OCI-LY3 (cell line): ENCODE results near the gene GLRA3.

Experiments used
- H2AFZ ChIP-seq: fragments of 200-600, 300-600 bp; shearing (Covaris generic); 2 replicates; pipeline ENCODE4 v1.6.0; 2014; ENCODE audit warnings: antibody characterized with exemption, low read depth, low read length
- H3K27ac ChIP-seq: fragments of 200-600, 300-600 bp; sonication (generic); 2 replicates; pipeline ENCODE4 v1.5.1; 2014; ENCODE audit warnings: mild to moderate bottlenecking, low read length, moderate library complexity, mixed read lengths
- H3K27me3 ChIP-seq: fragments of 200-600, 300-600 bp; sonication (generic); 2 replicates; pipeline ENCODE4 v1.6.1; 2014; ENCODE audit warnings: low read depth, low read length, mixed read lengths
- H3K36me3 ChIP-seq: fragments of 200-600, 300-600 bp; sonication (generic); replicated peaks from 2 replicates; pipeline ENCODE3; 2014; ENCODE audit warnings: low read depth, low read length, mixed read lengths
- H3K4me1 ChIP-seq: fragments of 300-600, 200-600 bp; sonication (generic); 2 replicates; pipeline ENCODE4 v1.6.1; 2014; ENCODE audit warnings: low read length, mixed read lengths
- H3K4me2 ChIP-seq: fragments of 200-600, 300-600 bp; sonication (generic); 2 replicates; pipeline ENCODE4 v1.6.1; 2014; ENCODE audit warnings: low read length, mixed read lengths
- H3K4me3 ChIP-seq: fragments of 300-600, 200-600 bp; sonication (generic); 2 replicates; pipeline ENCODE4 v1.5.1; 2014; ENCODE audit warnings: antibody characterized with exemption, mild to moderate bottlenecking, low read length, moderate library complexity
- H3K79me2 ChIP-seq: fragments of 300-600, 200-600 bp; shearing (Covaris generic); 2 replicates; pipeline ENCODE4 v1.6.1; 2014; ENCODE audit warnings: mild to moderate bottlenecking, low read length, mixed read lengths
- H3K9ac ChIP-seq: fragments of 300-600, 200-600 bp; shearing (Covaris generic); 2 replicates; pipeline ENCODE4 v1.6.0; 2014; ENCODE audit warnings: mild to moderate bottlenecking, low read length, moderate library complexity
- H3K9me3 ChIP-seq: fragments of 200-600, 300-600 bp; shearing (Covaris generic); 2 replicates; pipeline ENCODE4 v1.6.1; 2014; ENCODE audit warnings: low read length, mixed read lengths; ENCODE audit not compliant: insufficient read depth
- H4K20me1 ChIP-seq: fragments of 200-600, 300-600 bp; sonication (generic); 2 replicates; pipeline ENCODE4 v1.6.1; 2016; ENCODE audit warnings: low read length, mixed read lengths; ENCODE audit not compliant: insufficient read depth
- EZH2phosphoT487 ChIP-seq: fragments of 200-600 bp; shearing (Covaris generic); IDR thresholded peaks from 2 replicates; pipeline ENCODE4 v1.6.1; 2018; ENCODE audit warnings: antibody characterized with exemption, mixed run types, low read depth
- TF ChIP-seq, protein P1 (sequence below): fragments of 200-600, 300-600 bp; sonication (generic); IDR thresholded peaks from 2 replicates; pipeline ENCODE4 v1.5.1; 2014; ENCODE audit warnings: antibody characterized with exemption, low read length, low read depth

Gene GLRA3

DNA sequence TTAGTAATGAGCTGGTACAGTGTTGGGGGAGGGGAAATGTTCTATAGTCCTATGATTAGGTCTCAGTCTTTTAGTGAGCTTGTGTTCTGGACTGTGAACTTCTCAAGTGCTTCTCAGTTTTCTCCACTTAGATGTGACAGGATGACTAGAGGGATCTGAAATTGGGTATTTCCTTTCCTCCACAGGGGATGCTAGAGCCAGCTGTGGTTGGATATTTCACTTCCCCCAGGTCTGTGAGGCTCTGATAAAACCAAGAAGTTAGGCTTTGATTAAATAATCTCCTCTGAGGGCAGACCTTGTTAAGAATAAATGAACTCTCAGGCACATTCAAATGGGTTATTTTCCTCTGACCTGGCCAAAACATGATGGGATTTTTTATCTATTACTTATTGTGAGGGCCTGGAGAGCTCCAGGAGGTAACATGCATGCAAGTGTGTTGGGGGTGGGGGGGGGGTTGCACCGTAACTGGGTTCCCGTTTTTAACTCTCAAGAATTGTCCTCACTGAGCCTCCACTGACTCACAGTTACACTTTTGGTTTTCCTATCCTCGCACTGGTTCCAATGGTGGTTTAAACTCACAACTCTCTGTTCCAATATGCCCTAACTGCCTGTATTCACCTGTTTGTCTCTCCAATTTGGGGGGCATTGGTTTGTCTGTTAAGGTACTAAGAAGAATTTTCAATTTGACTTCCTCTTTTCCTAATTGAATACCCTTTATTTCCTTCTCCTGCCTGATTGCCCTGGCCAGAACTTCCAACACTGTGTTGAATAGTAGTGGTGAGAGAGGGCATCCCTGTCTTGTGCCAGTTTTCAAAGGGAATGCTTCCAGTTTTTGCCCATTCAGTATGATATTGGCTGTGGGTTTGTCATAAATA, 28.1 kb upstream of the GLRA3 start:
- Histone ChIP-seq H3K4me2 (no peak overlapping the region), H2AFZ (no peak overlapping the region), H3K79me2 (no peaks in the 10 kb centered on the region), H3K9ac (no peak overlapping the region), H4K20me1 (no peaks in the 10 kb centered on the region), H3K27me3 (no peaks in the 10 kb centered on the region), H3K27ac (no peak overlapping the region), H3K4me3 (no peak overlapping the region), H3K36me3 (no peaks in the 10 kb centered on the region), H3K4me1 (peaks cover 20% of the 10 kb centered on the region), H3K9me3 (no peaks in the 10 kb centered on the region; the same call in 1 of the 2 replicates)
- no peak for TF ChIP-seq EZH2phosphoT487

DNA sequence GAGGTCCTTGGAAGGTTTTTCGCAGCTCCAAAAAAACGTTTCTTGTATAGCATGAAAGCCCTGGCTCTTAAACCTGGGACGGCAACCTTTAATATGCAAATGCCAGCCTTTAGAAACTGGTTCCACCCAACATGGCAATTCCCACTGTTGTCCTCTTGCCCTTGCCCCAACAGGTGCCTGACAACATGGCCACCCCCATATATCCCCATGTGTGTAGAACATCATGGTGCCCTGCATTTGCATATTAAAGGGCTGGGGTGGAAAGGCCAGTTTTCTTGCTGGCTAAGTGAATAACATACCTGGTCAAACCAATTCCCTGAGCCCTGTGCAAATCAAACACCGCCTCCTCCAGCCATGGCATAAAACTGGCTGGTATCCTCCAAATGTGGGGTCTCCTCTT, 26.0 kb upstream of the GLRA3 start:
- no peak overlapping the region for H3K27ac ChIP-seq
- H3K9me3 ChIP-seq, result no peaks in the 10 kb centered on the region
- TF ChIP-seq, protein P1, sequence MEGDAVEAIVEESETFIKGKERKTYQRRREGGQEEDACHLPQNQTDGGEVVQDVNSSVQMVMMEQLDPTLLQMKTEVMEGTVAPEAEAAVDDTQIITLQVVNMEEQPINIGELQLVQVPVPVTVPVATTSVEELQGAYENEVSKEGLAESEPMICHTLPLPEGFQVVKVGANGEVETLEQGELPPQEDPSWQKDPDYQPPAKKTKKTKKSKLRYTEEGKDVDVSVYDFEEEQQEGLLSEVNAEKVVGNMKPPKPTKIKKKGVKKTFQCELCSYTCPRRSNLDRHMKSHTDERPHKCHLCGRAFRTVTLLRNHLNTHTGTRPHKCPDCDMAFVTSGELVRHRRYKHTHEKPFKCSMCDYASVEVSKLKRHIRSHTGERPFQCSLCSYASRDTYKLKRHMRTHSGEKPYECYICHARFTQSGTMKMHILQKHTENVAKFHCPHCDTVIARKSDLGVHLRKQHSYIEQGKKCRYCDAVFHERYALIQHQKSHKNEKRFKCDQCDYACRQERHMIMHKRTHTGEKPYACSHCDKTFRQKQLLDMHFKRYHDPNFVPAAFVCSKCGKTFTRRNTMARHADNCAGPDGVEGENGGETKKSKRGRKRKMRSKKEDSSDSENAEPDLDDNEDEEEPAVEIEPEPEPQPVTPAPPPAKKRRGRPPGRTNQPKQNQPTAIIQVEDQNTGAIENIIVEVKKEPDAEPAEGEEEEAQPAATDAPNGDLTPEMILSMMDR, result no peak
- no peak for TF ChIP-seq EZH2phosphoT487
- H3K79me2 ChIP-seq, result no peaks in the 10 kb centered on the region
- no peak overlapping the region for H3K9ac ChIP-seq
- no peak overlapping the region for H3K4me2 ChIP-seq
- no peak overlapping the region for H2AFZ ChIP-seq
- no peaks in the 10 kb centered on the region for H3K27me3 ChIP-seq
- no peaks in the 10 kb centered on the region for H4K20me1 ChIP-seq
- H3K4me3 ChIP-seq, result no peak overlapping the region
- H3K4me1 ChIP-seq, result peaks cover 13% of the 10 kb centered on the region
- H3K36me3 ChIP-seq, result no peaks in the 10 kb centered on the region

DNA sequence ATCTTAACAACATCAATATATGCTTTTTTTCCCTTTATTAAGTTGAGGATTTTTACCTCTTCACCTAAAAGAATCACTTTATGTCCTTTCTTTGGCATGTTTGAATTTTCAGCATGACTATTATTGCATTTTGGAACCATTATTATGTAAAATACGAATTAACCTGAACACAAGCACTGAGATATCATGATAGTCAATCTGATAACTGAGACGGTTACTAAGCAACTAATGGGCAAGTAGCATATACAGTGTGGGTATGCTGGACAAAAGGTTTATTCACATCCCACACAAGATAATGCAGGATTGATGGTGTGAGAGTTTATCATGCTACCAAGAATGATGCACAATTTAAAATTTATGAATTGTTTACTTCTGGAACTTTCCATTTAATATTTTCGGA, 24.6 kb upstream of the GLRA3 start:
- peaks cover 8% of the 10 kb centered on the region for H3K4me1 ChIP-seq
- no peaks in the 10 kb centered on the region for H3K27me3 ChIP-seq
- TF ChIP-seq, protein P1, result no peak
- no peak for TF ChIP-seq EZH2phosphoT487
- H3K79me2 ChIP-seq, result no peaks in the 10 kb centered on the region
- no peak overlapping the region for H3K9ac ChIP-seq
- no peak overlapping the region for H3K4me3 ChIP-seq
- H3K27ac ChIP-seq, result no peak overlapping the region
- H3K4me2 ChIP-seq, result no peak overlapping the region
- no peaks in the 10 kb centered on the region for H4K20me1 ChIP-seq
- no peaks in the 10 kb centered on the region for H3K9me3 ChIP-seq
- H2AFZ ChIP-seq, result no peak overlapping the region
- H3K36me3 ChIP-seq, result no peaks in the 10 kb centered on the region

DNA sequence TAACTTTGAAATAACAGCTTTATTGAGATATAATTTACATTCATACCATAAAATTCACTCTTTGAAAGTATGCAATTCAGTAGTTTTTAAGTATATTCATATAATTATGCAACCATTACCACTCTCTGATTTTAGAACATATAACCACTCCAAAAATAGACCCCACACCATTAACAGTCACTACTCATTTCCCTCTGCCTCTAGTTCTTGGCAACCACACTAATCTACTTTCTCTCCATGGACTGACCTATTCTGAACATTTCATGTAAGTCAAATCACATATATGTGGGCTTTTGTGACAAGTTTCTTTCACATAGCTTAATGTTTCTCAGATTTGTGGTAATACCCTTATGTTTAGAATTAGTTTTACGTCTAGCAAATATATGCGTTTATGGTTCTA, 19.5 kb upstream of the GLRA3 start:
- H3K27ac ChIP-seq, result no peak overlapping the region
- H3K4me3 ChIP-seq, result no peak overlapping the region
- H3K36me3 ChIP-seq, result no peaks in the 10 kb centered on the region
- no peak overlapping the region for H3K4me2 ChIP-seq
- H3K4me1 ChIP-seq, result no peaks in the 10 kb centered on the region
- H3K27me3 ChIP-seq, result no peaks in the 10 kb centered on the region
- H2AFZ ChIP-seq, result no peak overlapping the region
- H3K9me3 ChIP-seq, result no peaks in the 10 kb centered on the region
- no peaks in the 10 kb centered on the region for H4K20me1 ChIP-seq
- no peaks in the 10 kb centered on the region for H3K79me2 ChIP-seq
- TF ChIP-seq, protein P1, result no peak
- TF ChIP-seq EZH2phosphoT487, result no peak
- no peak overlapping the region for H3K9ac ChIP-seq
